ENCODE measurements around the gene MYH7. TPM values are rescaled to one million over a fixed set of nuclear protein-coding genes. Genes with fewer than 3 reads are reported as not detected.

MYH7 gene
- total RNA-seq, 5 donors from 2014 or later (not counting 1 experiment from before 2014, with no cell fraction given) = not detected

GRCh38 chr14:23438101-23438971 lies 2.9 kb upstream of the MYH7 start:
- H3K27me3 Mint-ChIP-seq = peaks cover 15 to 24% of the 10 kb centered on the region in 2 donors
- Histone ChIP-seq H3K27me3 (replicated peaks in 1 of 2; ENCODE audit: control insufficient read depth in 2 of 2, extremely low read depth in 1 of 2, insufficient read depth in 2 of 2, low read length in 1 of 2) (peaks cover 0 to 17% of the 10 kb centered on the region in 2 experiments), H3K9me3 (no peaks in the 10 kb centered on the region), H3K36me3 (ENCODE audit: control insufficient read depth in 2 of 2, extremely low read depth in 1 of 2, insufficient read depth in 1 of 2, low read length in 1 of 2) (no peaks in the 10 kb centered on the region), H3K27ac (ENCODE audit: low read length) (no peak overlapping the region), H3K4me1 (ENCODE audit: control insufficient read depth in 1 of 2, extremely low read depth in 1 of 2, insufficient read depth in 2 of 2, low read length in 2 of 2) (no peaks in the 10 kb centered on the region), H3K4me3 (ENCODE audit: control insufficient read depth in 1 of 2, extremely low read depth in 1 of 2, low read length in 1 of 2) (no peak overlapping the region)
- CTCF ChIA-PET = interaction anchor here in 1 of 2 donors (0.6 kb wide), 1 partner anchor 244 kb away, joined by 4 read pairs; no protein-coding TSS in a partner anchor
- POLR2A ChIA-PET = no interaction called here
- no peaks in the 10 kb centered on the region for H3K36me3 Mint-ChIP-seq
- 58% methylated on average over 11 of the region's 15 CpGs for WGBS (ENCODE audit: insufficient coverage)
- DNase-seq (peak in 1 of 35 experiments; percentile 3), ATAC-seq (replicated peaks in 1 of 4) (no peak)
- H3K4me1 Mint-ChIP-seq = no peaks in the 10 kb centered on the region
- H3K9me3 Mint-ChIP-seq = no peaks in the 10 kb centered on the region
- H3K27ac Mint-ChIP-seq = no peak overlapping the region
- H3K4me3 Mint-ChIP-seq = peak overlapping the region in 1 of 3 donors; percentile 21

DNA sequence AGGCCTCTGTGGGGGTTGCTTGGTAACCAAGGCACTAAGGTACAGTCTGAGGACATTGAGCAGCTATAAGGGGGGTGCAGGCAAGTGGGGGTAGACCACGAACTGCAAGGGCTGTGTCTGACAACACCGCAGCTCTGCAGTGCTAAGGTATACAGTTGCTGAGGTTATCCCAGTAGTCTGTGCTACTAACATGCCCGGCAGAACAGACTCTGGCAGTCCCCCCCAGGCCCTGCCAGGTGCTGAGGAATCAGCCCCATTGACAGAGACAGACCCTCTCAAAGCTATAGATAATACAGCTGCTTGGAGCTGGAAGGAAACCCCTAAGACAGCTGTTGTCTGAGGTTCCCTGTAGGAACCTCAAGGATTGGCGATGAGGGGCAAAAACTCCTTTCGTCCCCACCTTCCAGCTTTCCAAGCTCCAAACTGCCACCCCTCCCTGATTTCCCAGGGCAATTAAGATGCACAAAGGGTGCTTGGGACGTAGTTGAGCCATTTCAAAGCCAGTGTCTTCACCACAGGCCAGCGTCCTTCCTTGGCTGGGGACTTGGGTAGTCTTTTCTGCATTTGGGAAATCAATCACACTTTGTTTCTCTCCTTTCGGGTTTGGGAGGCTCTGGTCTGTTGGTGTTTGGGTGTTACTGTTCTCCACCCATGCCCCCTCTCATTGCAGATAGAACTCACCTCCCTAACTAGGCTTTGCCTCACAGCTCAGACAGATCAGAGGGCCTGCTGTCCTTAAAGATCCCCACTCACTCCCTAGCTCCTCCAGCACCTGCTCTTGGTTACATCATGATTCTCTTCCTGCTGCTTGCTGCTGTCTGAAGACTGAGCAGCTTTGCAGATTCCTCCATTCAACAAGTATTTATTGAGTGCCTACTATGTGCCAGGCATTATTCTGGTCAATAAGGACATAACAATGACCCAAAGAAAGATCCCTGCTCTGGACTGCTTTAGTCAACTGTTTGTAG lies 2.0 kb upstream of the MYH7 start:
- H3K4me1 Mint-ChIP-seq = no peaks in the 10 kb centered on the region
- ATAC-seq (replicated peaks in 1 of 4) (no peak), DNase-seq (peak in 1 of 35 experiments; percentile 0)
- H3K9me3 Mint-ChIP-seq = no peaks in the 10 kb centered on the region
- no peak overlapping the region for H3K27ac Mint-ChIP-seq
- CTCF ChIA-PET = interaction anchor here in 1 of 2 donors (0.5 kb wide), 1 partner anchor 151 kb away, joined by 3 read pairs; no protein-coding TSS in a partner anchor
- H3K36me3 Mint-ChIP-seq = no peaks in the 10 kb centered on the region
- H3K4me3 ChIP-seq (ENCODE audit: control insufficient read depth in 1 of 2, extremely low read depth in 1 of 2, low read length in 1 of 2) = no peak overlapping the region
- POLR2A ChIA-PET = no interaction called here
- peaks cover 6 to 15% of the 10 kb centered on the region in 2 donors for H3K27me3 Mint-ChIP-seq
- WGBS (ENCODE audit: insufficient coverage) = 76% methylated on average over 3 of the region's 8 CpGs
- H3K4me1 ChIP-seq (ENCODE audit: control insufficient read depth in 1 of 2, extremely low read depth in 1 of 2, insufficient read depth in 2 of 2, low read length in 2 of 2) = no peaks in the 10 kb centered on the region
- H3K36me3 ChIP-seq (ENCODE audit: control insufficient read depth in 2 of 2, extremely low read depth in 1 of 2, insufficient read depth in 1 of 2, low read length in 1 of 2) = no peaks in the 10 kb centered on the region
- no peak overlapping the region for H3K4me3 Mint-ChIP-seq
- peaks cover 0 to 12% of the 10 kb centered on the region in 2 experiments for H3K27me3 ChIP-seq (replicated peaks in 1 of 2; ENCODE audit: control insufficient read depth in 2 of 2, extremely low read depth in 1 of 2, insufficient read depth in 2 of 2, low read length in 1 of 2)
- H3K9me3 ChIP-seq = no peaks in the 10 kb centered on the region
- no peak overlapping the region for H3K27ac ChIP-seq (ENCODE audit: low read length)

DNA sequence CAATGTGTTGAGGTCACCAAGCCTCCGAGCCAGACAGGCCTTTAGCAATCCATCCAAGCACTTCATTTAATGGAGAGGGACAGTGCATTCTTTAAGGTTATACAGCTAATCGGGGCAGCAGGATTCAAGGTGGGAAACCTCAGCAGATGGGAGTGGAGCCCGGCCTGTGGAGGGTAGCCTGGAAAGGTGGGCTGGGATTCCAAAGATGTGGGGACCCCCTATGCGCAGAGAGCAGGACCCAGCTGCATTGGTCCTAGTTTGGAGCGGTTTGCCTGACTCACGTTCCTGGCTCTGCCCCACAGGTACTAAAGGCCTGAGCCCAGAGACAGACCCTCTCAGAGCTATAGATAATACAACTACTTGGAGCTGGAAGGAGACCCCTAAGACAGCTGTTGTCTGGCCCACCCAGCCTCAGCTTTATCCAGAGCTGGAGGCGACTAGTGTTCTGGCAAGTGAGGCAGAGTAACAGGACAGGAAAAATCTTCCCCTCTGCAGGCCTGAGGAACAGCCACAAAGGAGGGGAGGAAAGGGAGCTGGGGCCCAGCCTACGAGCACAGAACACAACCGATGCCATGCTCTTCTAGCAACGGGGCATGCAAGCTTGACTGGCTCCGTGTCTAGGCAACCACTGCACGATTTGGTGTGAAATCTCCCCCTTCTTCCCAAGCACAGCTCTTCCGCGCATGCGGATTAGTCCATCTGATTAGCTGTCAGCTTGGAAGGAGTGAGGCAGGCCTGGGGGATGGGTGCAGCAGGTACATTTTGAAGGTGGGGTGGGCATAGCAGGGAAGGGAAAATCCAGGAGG lies 1.1 kb upstream of the MYH7 start:
- CTCF ChIA-PET = interaction anchor here in 1 of 2 donors (0.5 kb wide), 1 partner anchor 152 kb away, joined by 3 read pairs; no protein-coding TSS in a partner anchor
- Histone ChIP-seq H3K27ac (ENCODE audit: low read length) (no peak overlapping the region), H3K4me1 (ENCODE audit: control insufficient read depth in 1 of 2, extremely low read depth in 1 of 2, insufficient read depth in 2 of 2, low read length in 2 of 2) (no peaks in the 10 kb centered on the region), H3K9me3 (no peaks in the 10 kb centered on the region), H3K27me3 (replicated peaks in 1 of 2; ENCODE audit: control insufficient read depth in 2 of 2, extremely low read depth in 1 of 2, insufficient read depth in 2 of 2, low read length in 1 of 2) (peaks cover 0 to 10% of the 10 kb centered on the region in 2 experiments), H3K36me3 (ENCODE audit: control insufficient read depth in 2 of 2, extremely low read depth in 1 of 2, insufficient read depth in 1 of 2, low read length in 1 of 2) (no peaks in the 10 kb centered on the region), H3K4me3 (ENCODE audit: control insufficient read depth in 1 of 2, extremely low read depth in 1 of 2, low read length in 1 of 2) (no peak overlapping the region)
- Mint-ChIP-seq H3K4me1 (no peaks in the 10 kb centered on the region), H3K27me3 (peaks cover 6 to 12% of the 10 kb centered on the region in 2 donors), H3K36me3 (no peaks in the 10 kb centered on the region), H3K9me3 (no peaks in the 10 kb centered on the region), H3K27ac (no peak overlapping the region), H3K4me3 (no peak overlapping the region)
- ATAC-seq (replicated peaks in 1 of 4) = no peak
- 79% methylated on average over 7 of the region's 15 CpGs for WGBS (ENCODE audit: insufficient coverage)
- POLR2A ChIA-PET = no interaction called here
- no peak for DNase-seq

DNA sequence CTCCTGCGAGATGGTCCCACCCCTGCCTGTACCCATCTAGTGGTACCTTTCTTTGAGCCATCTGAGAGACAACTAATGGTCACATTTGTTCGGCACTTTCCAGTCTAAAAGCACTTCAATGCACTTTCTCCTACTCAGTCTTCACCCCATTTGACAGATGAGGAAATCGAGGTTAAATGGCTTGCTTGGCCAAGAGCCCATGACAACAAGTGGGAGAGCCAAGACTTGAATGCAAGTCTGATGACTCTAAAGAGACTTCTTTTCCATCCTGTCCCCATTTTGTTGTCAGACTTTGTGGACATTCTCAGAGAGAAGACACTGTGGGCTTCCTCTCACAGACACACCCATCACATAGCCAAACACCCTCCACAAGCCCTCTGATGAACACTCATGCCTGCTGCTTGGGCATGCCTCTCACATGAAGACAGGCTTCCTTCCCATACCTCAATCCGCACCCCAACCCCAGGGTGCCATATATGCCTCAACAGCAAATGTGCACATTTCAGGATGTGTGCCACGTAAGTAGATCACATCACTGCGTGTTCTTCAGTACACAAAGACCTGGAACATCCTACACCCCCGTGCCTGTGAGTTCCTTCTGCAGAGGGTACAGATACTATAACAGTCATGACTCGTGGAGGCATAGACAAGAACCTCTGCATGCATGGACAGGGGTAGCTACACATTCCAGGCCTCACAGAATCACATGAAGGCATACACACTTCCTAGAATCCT lies 805 bp downstream of the MYH7 start:
- H3K36me3 Mint-ChIP-seq = no peaks in the 10 kb centered on the region
- no peak overlapping the region for H3K27ac ChIP-seq (ENCODE audit: low read length)
- no peaks in the 10 kb centered on the region for H3K9me3 ChIP-seq
- H3K27me3 ChIP-seq (replicated peaks in 1 of 2; ENCODE audit: control insufficient read depth in 2 of 2, extremely low read depth in 1 of 2, insufficient read depth in 2 of 2, low read length in 1 of 2) = peaks cover 0 to 14% of the 10 kb centered on the region in 2 experiments
- ChIA-PET CTCF (no interaction called here), POLR2A (no interaction called here)
- no peaks in the 10 kb centered on the region for H3K9me3 Mint-ChIP-seq
- H3K4me3 Mint-ChIP-seq = no peak overlapping the region
- H3K4me3 ChIP-seq (ENCODE audit: control insufficient read depth in 1 of 2, extremely low read depth in 1 of 2, low read length in 1 of 2) = no peak overlapping the region
- no peaks in the 10 kb centered on the region for H3K4me1 ChIP-seq (ENCODE audit: control insufficient read depth in 1 of 2, extremely low read depth in 1 of 2, insufficient read depth in 2 of 2, low read length in 2 of 2)
- H3K27ac Mint-ChIP-seq = no peak overlapping the region
- no peak for ATAC-seq (replicated peaks in 1 of 4)
- no peaks in the 10 kb centered on the region for H3K4me1 Mint-ChIP-seq
- WGBS (ENCODE audit: insufficient coverage) = 76% methylated on average over 6 of the region's 8 CpGs
- peaks cover 5 to 10% of the 10 kb centered on the region in 2 donors for H3K27me3 Mint-ChIP-seq
- no peak for DNase-seq
- no peaks in the 10 kb centered on the region for H3K36me3 ChIP-seq (ENCODE audit: control insufficient read depth in 2 of 2, extremely low read depth in 1 of 2, insufficient read depth in 1 of 2, low read length in 1 of 2)

DNA sequence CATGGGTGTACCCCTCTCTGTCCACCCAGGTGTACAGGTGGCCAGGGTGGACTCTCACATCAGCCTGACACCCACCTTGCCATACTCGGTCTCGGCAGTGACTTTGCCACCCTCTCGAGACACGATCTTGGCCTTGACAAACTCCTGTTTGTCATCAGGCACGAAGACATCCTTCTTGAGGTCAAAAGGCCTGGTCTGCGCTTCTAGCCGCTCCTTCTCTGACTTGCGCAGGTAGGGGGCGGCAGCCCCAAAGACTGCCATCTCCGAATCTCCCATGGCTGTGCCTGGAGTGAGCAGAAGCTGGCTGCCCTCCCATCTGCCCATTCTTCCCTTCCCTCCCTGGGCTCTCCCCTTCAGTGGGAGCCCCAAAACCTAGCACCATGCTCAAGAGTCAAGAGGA lies 2.0 kb downstream of the MYH7 start:
- ATAC-seq (replicated peaks in 1 of 4) (no peak), DNase-seq (peak in 1 of 35 experiments; percentile 22)
- CTCF ChIA-PET = no interaction called here
- Histone ChIP-seq H3K4me3 (ENCODE audit: control insufficient read depth in 1 of 2, extremely low read depth in 1 of 2, low read length in 1 of 2) (no peak overlapping the region), H3K9me3 (no peaks in the 10 kb centered on the region), H3K27ac (ENCODE audit: low read length) (no peak overlapping the region), H3K36me3 (ENCODE audit: control insufficient read depth in 2 of 2, extremely low read depth in 1 of 2, insufficient read depth in 1 of 2, low read length in 1 of 2) (no peaks in the 10 kb centered on the region), H3K27me3 (replicated peaks in 1 of 2; ENCODE audit: control insufficient read depth in 2 of 2, extremely low read depth in 1 of 2, insufficient read depth in 2 of 2, low read length in 1 of 2) (peaks cover 0 to 14% of the 10 kb centered on the region in 2 experiments), H3K4me1 (ENCODE audit: control insufficient read depth in 1 of 2, extremely low read depth in 1 of 2, insufficient read depth in 2 of 2, low read length in 2 of 2) (no peaks in the 10 kb centered on the region)
- H3K4me1 Mint-ChIP-seq = no peaks in the 10 kb centered on the region
- H3K4me3 Mint-ChIP-seq = no peak overlapping the region
- no peaks in the 10 kb centered on the region for H3K36me3 Mint-ChIP-seq
- 87% methylated on average over 10 of the region's 10 CpGs for WGBS (ENCODE audit: insufficient coverage)
- H3K9me3 Mint-ChIP-seq = no peaks in the 10 kb centered on the region
- POLR2A ChIA-PET = no interaction called here
- H3K27ac Mint-ChIP-seq = no peak overlapping the region
- H3K27me3 Mint-ChIP-seq = peaks cover 5 to 10% of the 10 kb centered on the region in 2 donors

Measured in T-cell (primary cell).